IMR-90 (cell line): ENCODE results near the gene ABTB2. TPM values are rescaled to one million over a fixed set of nuclear protein-coding genes. Genes with fewer than 3 reads are reported as not detected.
A peak's percentile ranks its signal among the peaks of the same experiment; 100 is the strongest.

Experiments used
- ATAC-seq: fragments of 200-7000 bp; cut with Tn5 transposase; 2 replicates; pipeline ENCODE4 v1.9.1; 2020; ENCODE audit warnings: low read depth, mild to moderate bottlenecking, moderate library complexity
- BruUV-seq: library from RNA; stranded (reverse); fragments of 400-500 nt; replicated peaks from 2 replicates; lab custom pipeline; 2021; lab: Mats Ljungman, UMichigan
- CTCF ChIA-PET: fragments of 300-600 bp; formaldehyde crosslinking; extraction: SDS; loops from one replicate; lab custom pipeline; 2021; ENCODE audit warnings: antibody characterized with exemption; lab: Yijun Ruan, JAX
- POLR2A ChIA-PET: fragments of 300-600 bp; sonication (Branson Sonifier 250); formaldehyde crosslinking; loops from one replicate; lab custom pipeline; 2022; ENCODE audit warnings: antibody characterized with exemption; ENCODE audit not compliant: unreplicated experiment; lab: Charles Lee
- DNase-seq: peaks from one replicate; pipeline ENCODE4 v3.0.0; 2013
- H2AFZ ChIP-seq: replicated peaks from 2 replicates; pipeline ENCODE3; 2013; ENCODE audit warnings: low read length, mild to moderate bottlenecking; ENCODE audit not compliant: poor library complexity
- H2AK5ac ChIP-seq: 2 replicates; pipeline ENCODE4 v1.6.1; 2013; ENCODE audit warnings: low read depth, low read length, inconsistent platforms
- H2AK9ac ChIP-seq: replicated peaks from 2 replicates; pipeline ENCODE3; 2013; ENCODE audit warnings: mild to moderate bottlenecking, low read depth, low read length, moderate library complexity; ENCODE audit not compliant: poor library complexity
- H2BK120ac ChIP-seq: 2 replicates; pipeline ENCODE4 v1.6.1; 2013; ENCODE audit warnings: low read depth, low read length, inconsistent platforms
- H2BK15ac ChIP-seq: 3 replicates; pipeline ENCODE4 v1.6.1; 2013; ENCODE audit warnings: low read depth, low read length, inconsistent platforms
- H2BK20ac ChIP-seq: 2 replicates; pipeline ENCODE4 v1.6.1; 2013; ENCODE audit warnings: low read depth, mild to moderate bottlenecking, inconsistent platforms, low read length, moderate library complexity
- H2BK5ac ChIP-seq: 2 replicates; pipeline ENCODE4 v1.6.1; 2013; ENCODE audit warnings: mild to moderate bottlenecking, low read depth, low read length, inconsistent platforms; ENCODE audit not compliant: poor library complexity, severe bottlenecking
- H3K14ac ChIP-seq: replicated peaks from 2 replicates; pipeline ENCODE4 v1.6.1; 2013; ENCODE audit warnings: low read depth, low read length, inconsistent platforms
- H3K18ac ChIP-seq: 2 replicates; pipeline ENCODE4 v1.6.1; 2013; ENCODE audit warnings: low read depth, low read length, control low read depth
- H3K23ac ChIP-seq: 2 replicates; pipeline ENCODE4 v1.6.1; 2013; ENCODE audit warnings: low read depth, low read length, inconsistent platforms
- H3K27ac ChIP-seq: 2 replicates; pipeline ENCODE4 v1.5.1; 2013; ENCODE audit warnings: mild to moderate bottlenecking, control low read depth, low read length; ENCODE audit not compliant: insufficient read depth
- H3K27me3 ChIP-seq: 2 replicates; pipeline ENCODE4 v1.6.1; 2013; ENCODE audit warnings: low read length; ENCODE audit not compliant: control insufficient read depth, insufficient read depth
- H3K36me3 ChIP-seq: 2 replicates; pipeline ENCODE4 v1.6.1; 2013; ENCODE audit warnings: low read length, mixed read lengths; ENCODE audit not compliant: control insufficient read depth, insufficient read depth
- H3K4ac ChIP-seq: 2 replicates; pipeline ENCODE4 v1.6.1; 2013; ENCODE audit warnings: low read depth, low read length, inconsistent platforms
- H3K4me1 ChIP-seq: 2 replicates; pipeline ENCODE4 v1.6.1; 2013; ENCODE audit warnings: low read length, mixed read lengths; ENCODE audit not compliant: control insufficient read depth, insufficient read depth
- H3K4me2 ChIP-seq: 2 replicates; pipeline ENCODE4 v1.6.1; 2013; ENCODE audit warnings: low read depth, mild to moderate bottlenecking, control low read depth, low read length, moderate library complexity
- H3K4me3 ChIP-seq: 2 replicates; pipeline ENCODE4 v1.5.1; 2013; ENCODE audit warnings: low read depth, mild to moderate bottlenecking, control low read depth, low read length, moderate library complexity; ENCODE audit not compliant: insufficient read depth
- H3K56ac ChIP-seq: 2 replicates; pipeline ENCODE4 v1.6.1; 2013; ENCODE audit warnings: low read length, inconsistent platforms; ENCODE audit not compliant: insufficient read depth; ENCODE audit errors: extremely low read depth
- H3K79me1 ChIP-seq, 2 experiments: 2 replicates each; pipeline ENCODE4 v1.6.1; 2013; ENCODE audit warnings: low read length in 2 of 2, inconsistent platforms in 1 of 2, low read depth in 1 of 2
- H3K9ac ChIP-seq: 2 replicates; pipeline ENCODE4 v1.6.1; 2013; ENCODE audit warnings: low read depth, low read length, control low read depth
- H3K9me1 ChIP-seq: 2 replicates; pipeline ENCODE4 v1.6.1; 2013; ENCODE audit warnings: low read length, inconsistent platforms; ENCODE audit not compliant: insufficient read depth
- H3K9me3 ChIP-seq: 2 replicates; pipeline ENCODE4 v1.6.1; 2013; ENCODE audit warnings: low read length; ENCODE audit not compliant: control insufficient read depth, insufficient read depth
- H4K20me1 ChIP-seq: 2 replicates; pipeline ENCODE4 v1.6.1; 2013; ENCODE audit warnings: low read length, inconsistent platforms; ENCODE audit not compliant: insufficient read depth
- H4K5ac ChIP-seq: 2 replicates; pipeline ENCODE4 v1.6.1; 2013; ENCODE audit warnings: mild to moderate bottlenecking, low read depth, low read length, control low read depth
- H4K8ac ChIP-seq, 2 experiments: 2 replicates each; pipeline ENCODE4 v1.6.1; 2013; ENCODE audit warnings: low read depth in 2 of 2, low read length in 2 of 2, control low read depth in 1 of 2, inconsistent platforms in 1 of 2
- H4K91ac ChIP-seq: 2 replicates; pipeline ENCODE4 v1.6.1; 2013; ENCODE audit warnings: low read depth, low read length, inconsistent platforms; ENCODE audit not compliant: insufficient read depth
- CEBPB ChIP-seq: IDR thresholded peaks from 2 replicates; pipeline ENCODE4 v1.6.1; 2012; ENCODE audit warnings: low read depth, low read length, improper control_type of control experiment
- MAZ ChIP-seq: IDR thresholded peaks from 2 replicates; pipeline ENCODE4 v1.6.1; 2012; ENCODE audit warnings: low read depth, mild to moderate bottlenecking, low read length, improper control_type of control experiment, moderate library complexity, borderline replicate concordance
- POLR2A ChIP-seq: IDR thresholded peaks from 2 replicates; pipeline ENCODE4 v1.6.1; 2012; ENCODE audit warnings: mild to moderate bottlenecking, low read depth, low read length
- WGBS, 2 experiments: methylation state at CpG; one replicate each; pipeline versions ENCODE4 v1.1.5 to v1.1.7; 2013; ENCODE audit warnings: missing lambda C conversion rate in 2 of 2; ENCODE audit not compliant: insufficient read length in 1 of 2; ENCODE audit errors: extremely low coverage in 2 of 2; 5-methylcytosine and 5-hydroxymethylcytosine counted together
- dilution Hi-C: fragments of 300-500 bp; cut with HindIII; formaldehyde crosslinking; loops from one replicate; pipeline ENCODE4 v1.14.3; 2018; ENCODE audit warnings: low sequenced_read_pairs; ENCODE audit not compliant: unreplicated experiment
- in situ Hi-C: fragments of 300-500 bp; cut with MboI; formaldehyde crosslinking; loops from 3 replicates; pipeline ENCODE4 v1.14.3; 2019; ENCODE audit warnings: low sequenced_read_pairs, inconsistent platforms, mixed read lengths
- intact Hi-C: fragments of 100-400 bp; cut with micrococcal nuclease; formaldehyde crosslinking; loops from 2 replicates; pipeline ENCODE4 v1.10.0; 2022
- polyA plus RNA-seq, 3 experiments: library from polyadenylated mRNA; depleted of rRNA; stranded (reverse); fragments of >200 nt; gene quantifications; 2 replicates each; pipeline ENCODE4 v1.2.3, GENCODE V29; 2012; ENCODE audit warnings: low replicate concordance in 1 of 3
- total RNA-seq: library from RNA; depleted of rRNA; stranded (reverse); fragments of >200 nt; gene quantifications from 2 replicates; pipeline ENCODE4 v1.2.3, GENCODE V29; 2012

The ABTB2 gene
- total and polyA plus RNA-seq, 2 of the 4 experiments (the other 2 are of a cell fraction): 0.18 to 2.0 TPM

DNA sequence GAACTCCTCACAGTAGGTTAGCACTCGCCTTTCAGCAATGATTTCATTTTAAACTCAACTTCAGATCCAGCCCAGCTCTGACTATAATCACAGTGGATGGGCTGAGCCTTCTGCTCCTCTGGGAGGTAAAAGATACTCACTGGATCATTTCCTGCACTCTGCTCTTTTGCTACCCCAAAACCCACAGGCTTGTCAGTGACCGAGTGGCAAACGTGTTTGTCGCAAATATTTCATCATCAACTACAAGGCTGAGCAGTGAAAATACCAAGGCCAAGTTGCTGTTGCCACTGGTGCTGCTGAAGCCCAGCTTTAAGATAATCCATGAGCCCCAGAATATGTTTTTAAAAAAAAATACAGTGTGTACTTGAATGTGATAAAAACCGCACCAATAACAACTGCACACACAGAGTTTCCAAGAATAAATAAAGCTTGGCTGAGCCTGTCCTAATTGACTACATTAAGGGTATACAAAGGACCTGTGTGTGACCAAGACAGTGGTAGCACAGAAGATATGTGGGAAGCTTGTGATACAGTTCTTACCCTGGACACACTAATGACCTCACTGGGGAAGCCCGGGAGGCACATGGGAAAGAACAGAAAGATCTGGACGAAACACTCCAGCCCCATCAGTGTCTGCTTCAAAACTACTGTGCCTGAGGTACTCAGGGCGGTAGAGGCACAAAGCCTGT, 41.3 kb downstream of the ABTB2 start:
- H4K91ac ChIP-seq: no peak overlapping the region; the same call in 1 of the 2 replicates
- no peak overlapping the region for H3K4me2 ChIP-seq
- POLR2A ChIA-PET: no interaction called here
- H4K20me1 ChIP-seq: no peaks in the 10 kb centered on the region
- H2AK9ac ChIP-seq: no peak overlapping the region
- H4K5ac ChIP-seq: no peak overlapping the region
- in situ Hi-C loops: no loop called here
- H3K18ac ChIP-seq: no peak overlapping the region
- no peak overlapping the region for H3K27ac ChIP-seq
- no peaks in the 10 kb centered on the region; the same call in 1 of the 2 replicates for H3K9me1 ChIP-seq
- H3K36me3 ChIP-seq: no peaks in the 10 kb centered on the region
- no peak overlapping the region for H3K9ac ChIP-seq
- no peak overlapping the region for H2BK20ac ChIP-seq
- H4K8ac ChIP-seq: no peak overlapping the region
- H2AK5ac ChIP-seq: no peak overlapping the region
- no peak for TF ChIP-seq MAZ
- no peak for TF ChIP-seq POLR2A
- peak; percentile 29; the same call in 1 of the 2 replicates for TF ChIP-seq CEBPB
- H3K9me3 ChIP-seq: no peaks in the 10 kb centered on the region
- ATAC-seq (peak; percentile 24), DNase-seq (peak; percentile 28)
- H3K27me3 ChIP-seq: peaks cover 19% of the 10 kb centered on the region
- H3K56ac ChIP-seq: no peak overlapping the region
- BruUV-seq: no TSS peak
- CTCF ChIA-PET: no interaction called here
- no peak overlapping the region for H2AFZ ChIP-seq
- no peak overlapping the region for H3K14ac ChIP-seq
- no peak overlapping the region for H2BK15ac ChIP-seq
- peaks cover 5% of the 10 kb centered on the region for H3K4me1 ChIP-seq
- H3K23ac ChIP-seq: no peak overlapping the region
- H3K4ac ChIP-seq: no peak overlapping the region
- no peaks in the 10 kb centered on the region for H3K79me1 ChIP-seq
- H2BK5ac ChIP-seq: no peak overlapping the region
- H2BK120ac ChIP-seq: no peak overlapping the region
- H3K4me3 ChIP-seq: no peak overlapping the region
- dilution Hi-C loops: no loop called here
- intact Hi-C loops: no loop called here
- no CpG with 5 or more reads among the region's 8 CpGs for WGBS, 2 experiments
